ENCODE data around the gene ATP6V0B. TPM values are rescaled to one million over a fixed set of nuclear protein-coding genes. Genes with fewer than 3 reads are reported as not detected.

ATP6V0B gene
- total and polyA plus RNA-seq, 2 of the 13 experiments (the other 11 are each of a cell fraction or from before 2014, with no cell fraction given), result 157 to 161 TPM

DNA sequence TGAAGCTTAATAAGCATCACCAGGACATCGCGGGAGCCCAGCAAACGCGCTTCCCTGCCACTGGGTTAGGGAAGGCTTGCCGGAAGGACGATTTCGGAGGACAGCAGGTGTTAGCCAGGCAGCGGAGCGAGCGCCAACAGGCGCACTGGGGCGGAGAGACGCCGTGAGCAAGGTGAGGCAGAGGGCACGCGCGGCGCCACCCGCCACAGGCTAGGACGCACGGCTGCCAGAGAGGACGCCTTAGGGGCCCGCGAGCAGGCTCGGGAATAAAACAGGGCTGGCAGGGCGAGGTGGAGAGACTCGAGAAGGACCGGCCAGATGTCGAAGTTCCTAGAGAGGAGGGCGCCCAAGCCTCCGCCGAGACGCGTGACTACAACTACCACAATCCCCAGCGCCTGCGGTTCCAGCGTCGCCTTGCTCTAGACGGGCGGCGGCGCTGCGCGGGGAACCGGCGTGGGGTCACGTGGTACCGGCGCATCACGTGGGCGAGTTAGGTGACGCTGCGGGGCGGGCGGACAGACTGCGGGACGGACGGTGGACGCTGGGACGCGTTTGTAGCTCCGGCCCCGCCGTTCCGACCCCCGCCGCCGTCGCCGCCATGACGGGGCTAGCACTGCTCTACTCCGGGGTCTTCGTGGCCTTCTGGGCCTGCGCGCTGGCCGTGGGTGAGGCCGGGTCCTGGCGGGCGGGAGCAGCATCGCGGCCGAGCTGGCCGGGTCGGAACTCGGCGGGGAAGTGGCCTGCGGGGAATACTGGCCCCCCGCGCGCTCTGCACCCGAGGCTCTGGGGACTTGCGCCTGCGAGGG lies at the start of gene ATP6V0B (continued):
- TF ChIP-seq, protein P1, sequence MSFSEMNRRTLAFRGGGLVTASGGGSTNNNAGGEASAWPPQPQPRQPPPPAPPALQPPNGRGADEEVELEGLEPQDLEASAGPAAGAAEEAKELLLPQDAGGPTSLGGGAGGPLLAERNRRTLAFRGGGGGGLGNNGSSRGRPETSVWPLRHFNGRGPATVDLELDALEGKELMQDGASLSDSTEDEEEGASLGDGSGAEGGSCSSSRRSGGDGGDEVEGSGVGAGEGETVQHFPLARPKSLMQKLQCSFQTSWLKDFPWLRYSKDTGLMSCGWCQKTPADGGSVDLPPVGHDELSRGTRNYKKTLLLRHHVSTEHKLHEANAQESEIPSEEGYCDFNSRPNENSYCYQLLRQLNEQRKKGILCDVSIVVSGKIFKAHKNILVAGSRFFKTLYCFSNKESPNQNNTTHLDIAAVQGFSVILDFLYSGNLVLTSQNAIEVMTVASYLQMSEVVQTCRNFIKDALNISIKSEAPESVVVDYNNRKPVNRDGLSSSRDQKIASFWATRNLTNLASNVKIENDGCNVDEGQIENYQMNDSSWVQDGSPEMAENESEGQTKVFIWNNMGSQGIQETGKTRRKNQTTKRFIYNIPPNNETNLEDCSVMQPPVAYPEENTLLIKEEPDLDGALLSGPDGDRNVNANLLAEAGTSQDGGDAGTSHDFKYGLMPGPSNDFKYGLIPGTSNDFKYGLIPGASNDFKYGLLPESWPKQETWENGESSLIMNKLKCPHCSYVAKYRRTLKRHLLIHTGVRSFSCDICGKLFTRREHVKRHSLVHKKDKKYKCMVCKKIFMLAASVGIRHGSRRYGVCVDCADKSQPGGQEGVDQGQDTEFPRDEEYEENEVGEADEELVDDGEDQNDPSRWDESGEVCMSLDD (CRISPR knock-in tag; IDR thresholded peaks at IDR 0.05; ENCODE audit: borderline replicate concordance), result no peak
- TF ChIP-seq CAMTA2 (CRISPR knock-in tag; IDR thresholded peaks at IDR 0.05; ENCODE audit: borderline replicate concordance) (no peak; the same call in 1 of the 2 replicates), ZNF616 (CRISPR knock-in tag; IDR thresholded peaks at IDR 0.05; ENCODE audit: low read depth) (0 out of 2 replicates have a peak, but pooled peaks have one; percentile 66), SP140L (CRISPR knock-in tag; IDR thresholded peaks at IDR 0.05; ENCODE audit: borderline replicate concordance) (no peak), ZNF552 (CRISPR knock-in tag; IDR thresholded peaks at IDR 0.05; ENCODE audit: borderline replicate concordance) (no peak), ZNF33A (CRISPR knock-in tag; IDR thresholded peaks at IDR 0.05; ENCODE audit: borderline replicate concordance) (0 out of 2 replicates have a peak, but pooled peaks have one; percentile 62), ZNF451 (CRISPR knock-in tag; IDR thresholded peaks at IDR 0.05) (peak; percentile 85), ZFP1 (CRISPR knock-in tag; IDR thresholded peaks at IDR 0.05) (no peak), ZNF253 (CRISPR knock-in tag; IDR thresholded peaks at IDR 0.05; ENCODE audit: borderline replicate concordance) (no peak)

DNA sequence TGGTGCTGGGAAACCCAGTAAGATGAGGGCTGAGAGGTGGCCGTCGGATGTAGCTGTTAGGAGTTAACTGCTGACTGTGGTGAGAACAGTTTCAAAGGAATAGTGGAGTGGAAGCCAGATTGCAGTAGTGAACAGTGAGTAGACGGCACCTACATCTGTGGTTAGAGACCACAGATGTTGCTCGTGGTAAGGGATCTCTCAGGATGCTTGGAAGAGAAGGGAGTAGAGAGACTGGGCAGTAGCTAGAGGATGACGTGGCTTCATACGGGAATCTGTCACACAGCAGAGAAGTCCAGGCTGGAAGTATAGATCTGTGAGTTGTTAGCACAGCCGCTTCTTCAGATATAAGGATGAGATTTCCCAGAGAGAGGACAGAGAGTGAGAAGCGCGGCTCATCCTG lies 48.9 kb upstream of the ATP6V0B start:
- POLR2A ChIA-PET, result no interaction called here
- Histone ChIP-seq H4K20me1 (ENCODE audit: insufficient read depth, low read length) (0 out of 2 replicates have a peak, but pooled peaks cover 2% of the 10 kb centered on the region), H3K79me2 (ENCODE audit: insufficient read depth, low read length) (no peaks in the 10 kb centered on the region), H3K27me3 (ENCODE audit: control insufficient read depth in 1 of 2, insufficient read depth in 2 of 2, low read length in 2 of 2) (no peaks in the 10 kb centered on the region), H3K36me3 (replicated peaks in 1 of 2; ENCODE audit: control insufficient read depth in 1 of 2, insufficient read depth in 2 of 2, low read length in 2 of 2) (peaks cover 0 to 3% of the 10 kb centered on the region in 2 experiments; a peak in 2 of 5 replicates), H2AFZ (ENCODE audit: low read length) (no peak overlapping the region), H3K9ac (ENCODE audit: insufficient read depth, low read depth, low read length) (no peak overlapping the region), H3K4me2 (ENCODE audit: low read depth, low read length) (no peak overlapping the region), H3K4me3 (replicated peaks in 1 of 3; ENCODE audit: insufficient read depth in 1 of 3, low read depth in 2 of 3, low read length in 3 of 3) (no peak overlapping the region), H3K27ac (ENCODE audit: extremely low read length, insufficient read depth, low read length) (no peak overlapping the region), H3K4me1 (ENCODE audit: insufficient read depth, low read length) (no peaks in the 10 kb centered on the region; the same call in 1 of the 2 replicates), H3K9me3 (ENCODE audit: low read length) (no peaks in the 10 kb centered on the region)
- FAIRE-seq, result no peak
- CTCF ChIA-PET (ENCODE audit: low intra/inter-chr PET ratio, low total read pairs), result no interaction called here
- BruUV-seq (replicated peaks), result no TSS peak
- no peak for ATAC-seq
- intact Hi-C loops (cut with micrococcal nuclease; ENCODE audit: unreplicated experiment) (loop anchor here (5.0 kb wide), 1 partner anchor 524 kb away; no protein-coding TSS in a partner anchor), in situ Hi-C loops (cut with HindIII; ENCODE audit: extremely low pct_ligation_motif_present, low pct_unique_long_range_greater_than_20kb) (no loop called here)
- 97% methylated on average over 9 of the region's 9 CpGs for WGBS (ENCODE audit: low lambda C conversion rate)
- DNase-seq (ENCODE audit: low spot score), result no peak
- no peak for TF ChIP-seq ZFP82 (CRISPR knock-in tag; IDR thresholded peaks at IDR 0.05; ENCODE audit: borderline replicate concordance)
- TF ChIP-seq, protein P2, sequence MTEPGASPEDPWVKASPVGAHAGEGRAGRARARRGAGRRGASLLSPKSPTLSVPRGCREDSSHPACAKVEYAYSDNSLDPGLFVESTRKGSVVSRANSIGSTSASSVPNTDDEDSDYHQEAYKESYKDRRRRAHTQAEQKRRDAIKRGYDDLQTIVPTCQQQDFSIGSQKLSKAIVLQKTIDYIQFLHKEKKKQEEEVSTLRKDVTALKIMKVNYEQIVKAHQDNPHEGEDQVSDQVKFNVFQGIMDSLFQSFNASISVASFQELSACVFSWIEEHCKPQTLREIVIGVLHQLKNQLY (CRISPR knock-in tag; IDR thresholded peaks at IDR 0.05), result no peak
- TF ChIP-seq, protein P3, sequence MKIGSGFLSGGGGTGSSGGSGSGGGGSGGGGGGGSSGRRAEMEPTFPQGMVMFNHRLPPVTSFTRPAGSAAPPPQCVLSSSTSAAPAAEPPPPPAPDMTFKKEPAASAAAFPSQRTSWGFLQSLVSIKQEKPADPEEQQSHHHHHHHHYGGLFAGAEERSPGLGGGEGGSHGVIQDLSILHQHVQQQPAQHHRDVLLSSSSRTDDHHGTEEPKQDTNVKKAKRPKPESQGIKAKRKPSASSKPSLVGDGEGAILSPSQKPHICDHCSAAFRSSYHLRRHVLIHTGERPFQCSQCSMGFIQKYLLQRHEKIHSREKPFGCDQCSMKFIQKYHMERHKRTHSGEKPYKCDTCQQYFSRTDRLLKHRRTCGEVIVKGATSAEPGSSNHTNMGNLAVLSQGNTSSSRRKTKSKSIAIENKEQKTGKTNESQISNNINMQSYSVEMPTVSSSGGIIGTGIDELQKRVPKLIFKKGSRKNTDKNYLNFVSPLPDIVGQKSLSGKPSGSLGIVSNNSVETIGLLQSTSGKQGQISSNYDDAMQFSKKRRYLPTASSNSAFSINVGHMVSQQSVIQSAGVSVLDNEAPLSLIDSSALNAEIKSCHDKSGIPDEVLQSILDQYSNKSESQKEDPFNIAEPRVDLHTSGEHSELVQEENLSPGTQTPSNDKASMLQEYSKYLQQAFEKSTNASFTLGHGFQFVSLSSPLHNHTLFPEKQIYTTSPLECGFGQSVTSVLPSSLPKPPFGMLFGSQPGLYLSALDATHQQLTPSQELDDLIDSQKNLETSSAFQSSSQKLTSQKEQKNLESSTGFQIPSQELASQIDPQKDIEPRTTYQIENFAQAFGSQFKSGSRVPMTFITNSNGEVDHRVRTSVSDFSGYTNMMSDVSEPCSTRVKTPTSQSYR (CRISPR knock-in tag; IDR thresholded peaks at IDR 0.05; ENCODE audit: borderline replicate concordance), result no peak
- TF ChIP-seq, protein P4, sequence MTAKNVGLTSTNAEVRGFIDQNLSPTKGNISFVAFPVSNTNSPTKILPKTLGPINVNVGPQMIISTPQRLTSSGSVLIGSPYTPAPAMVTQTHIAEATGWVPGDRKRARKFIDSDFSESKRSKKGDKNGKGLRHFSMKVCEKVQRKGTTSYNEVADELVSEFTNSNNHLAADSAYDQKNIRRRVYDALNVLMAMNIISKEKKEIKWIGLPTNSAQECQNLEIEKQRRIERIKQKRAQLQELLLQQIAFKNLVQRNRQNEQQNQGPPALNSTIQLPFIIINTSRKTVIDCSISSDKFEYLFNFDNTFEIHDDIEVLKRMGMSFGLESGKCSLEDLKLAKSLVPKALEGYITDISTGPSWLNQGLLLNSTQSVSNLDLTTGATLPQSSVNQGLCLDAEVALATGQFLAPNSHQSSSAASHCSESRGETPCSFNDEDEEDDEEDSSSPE (CRISPR knock-in tag; IDR thresholded peaks at IDR 0.05), result no peak
- TF ChIP-seq POGZ (CRISPR knock-in tag; IDR thresholded peaks at IDR 0.05), result no peak
- TF ChIP-seq ZNF232 (CRISPR knock-in tag; IDR thresholded peaks at IDR 0.05; ENCODE audit: borderline replicate concordance), result no peak

Data from HepG2 (cell line).